Natural killer cell (primary cell): Measurements from ENCODE around the gene HLA-B. TPM values are rescaled to one million over a fixed set of nuclear protein-coding genes. Genes with fewer than 3 reads are reported as not detected.

Source experiments
- ATAC-seq, 3 donors: fragments of 150-1000 bp in 2 of 3; fragments of 200-7000 bp in 1 of 3; cut with Tn5 transposase; 1 replicate in 1 of 3; 2 replicates in 2 of 3; pipeline ENCODE4 v1.10.0; 2021; ENCODE audit warnings: mild to moderate bottlenecking in 2 of 3, moderate library complexity in 2 of 3
- DNase-seq, 2 donors: peaks; one replicate each; pipeline versions ENCODE4 v3.0.0 to v3.0.0-alpha.2; 2013 to 2021; ENCODE audit warnings: mixed read lengths in 1 of 2
- H3K27ac ChIP-seq: one replicate; pipeline ENCODE4 v1.5.1; 2013; ENCODE audit warnings: mild to moderate bottlenecking, low read length
- H3K27me3 ChIP-seq: one replicate; pipeline ENCODE4 v1.6.1; 2013; ENCODE audit warnings: low read length; ENCODE audit not compliant: control insufficient read depth, insufficient read depth
- H3K36me3 ChIP-seq: one replicate; pipeline ENCODE4 v1.6.1; 2013; ENCODE audit warnings: low read length; ENCODE audit not compliant: control insufficient read depth, insufficient read depth
- H3K4me1 ChIP-seq: one replicate; pipeline ENCODE4 v1.6.1; 2013; ENCODE audit warnings: low read length; ENCODE audit not compliant: control insufficient read depth, insufficient read depth
- H3K4me3 ChIP-seq: one replicate; pipeline ENCODE4 v1.5.1; 2013; ENCODE audit warnings: low read length
- H3K9me3 ChIP-seq: one replicate; pipeline ENCODE4 v1.6.1; 2013; ENCODE audit warnings: low read length; ENCODE audit not compliant: control insufficient read depth, insufficient read depth
- H3K27ac Mint-ChIP-seq, 2 donors: one replicate each; pipeline ENCODE4 v1.8.0; 2022; ENCODE audit warnings: mild to moderate bottlenecking in 2 of 2, mixed read lengths in 2 of 2, moderate library complexity in 1 of 2
- H3K27me3 Mint-ChIP-seq, 2 donors: one replicate each; pipeline ENCODE4 v1.8.0; 2022; ENCODE audit warnings: low read depth in 2 of 2, mixed read lengths in 2 of 2
- H3K36me3 Mint-ChIP-seq: one replicate; pipeline ENCODE4 v1.8.0; 2022; ENCODE audit warnings: mixed read lengths
- H3K4me1 Mint-ChIP-seq, 2 donors: one replicate each; pipeline ENCODE4 v1.8.0; 2022; ENCODE audit warnings: mixed read lengths in 2 of 2
- H3K4me3 Mint-ChIP-seq: one replicate; pipeline ENCODE4 v1.8.0; 2022; ENCODE audit warnings: mild to moderate bottlenecking, moderate library complexity, mixed read lengths
- H3K9me3 Mint-ChIP-seq, 2 donors: one replicate each; pipeline ENCODE4 v1.8.0; 2022; ENCODE audit warnings: mixed read lengths in 2 of 2
- WGBS: methylation state at CpG from one replicate; pipeline ENCODE4 v1.1.7; 2013; ENCODE audit warnings: missing lambda C conversion rate; ENCODE audit not compliant: insufficient coverage; 5-methylcytosine and 5-hydroxymethylcytosine counted together
- intact Hi-C: fragments of 100-400 bp; cut with micrococcal nuclease; formaldehyde crosslinking; loops from one replicate; pipeline ENCODE4 v1.14.2; 2022
- total RNA-seq, 4 donors: library from RNA; stranded (reverse); fragments of 120-200 nt in 1 of 4; gene quantifications; one replicate each; pipeline versions ENCODE4 v1.2.3 to v1.2.4, GENCODE V29; 2013 to 2022
- TF ChIP-seq, protein P1 (sequence below): fragments of 200-600 bp; IDR thresholded peaks from one replicate; pipeline ENCODE4 v1.8.0; 2022; ENCODE audit warnings: antibody characterized with exemption

Gene HLA-B
- total RNA-seq, 3 donors from 2014 or later (not counting 1 experiment from before 2014, with no cell fraction given) = 9,586 to 11,061 (median 11,048) TPM

DNA sequence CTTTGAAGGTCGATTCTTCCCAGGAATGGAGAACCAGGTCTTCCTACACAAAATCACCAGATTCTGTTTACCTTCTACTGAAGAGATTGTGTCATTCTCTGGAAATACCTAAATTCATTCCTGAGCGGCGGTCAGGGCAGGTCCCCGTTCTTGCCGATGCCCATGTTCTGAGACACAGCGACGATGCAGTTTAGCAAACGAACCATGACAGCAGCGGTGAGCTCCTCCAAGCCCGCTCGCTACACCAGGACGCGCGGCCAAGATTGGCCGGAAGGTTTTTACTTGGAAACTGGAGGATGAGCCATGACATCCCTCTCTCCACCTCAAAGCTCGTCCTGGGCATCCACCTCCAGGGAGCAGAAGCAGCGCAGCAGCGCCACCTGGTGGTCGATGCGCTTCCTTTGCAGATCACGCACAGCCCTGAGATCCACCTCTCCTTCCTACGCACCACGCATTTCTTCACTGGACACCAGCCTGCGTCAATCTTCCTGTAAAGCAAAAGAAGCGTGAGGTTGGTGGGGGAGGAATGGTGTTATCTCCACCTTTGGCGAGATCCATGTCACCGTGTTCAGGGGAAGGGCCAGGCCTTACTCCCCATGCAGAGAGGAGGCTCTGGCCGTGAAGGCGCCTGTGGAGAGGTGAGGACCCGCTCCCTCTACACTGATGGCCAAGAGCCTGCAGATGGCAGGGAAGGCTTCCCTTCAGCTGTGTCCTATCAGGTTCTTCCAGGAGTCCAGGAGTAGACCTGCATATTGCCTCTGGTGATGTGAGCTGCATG lies 9.9 kb upstream of the HLA-B start:
- ATAC-seq = peak; percentile 97 to 99 (median 98)
- Histone ChIP-seq H3K4me3 (peak overlapping the region; percentile 38), H3K27ac (no peak overlapping the region), H3K36me3 (no peaks in the 10 kb centered on the region), H3K4me1 (peaks cover 9% of the 10 kb centered on the region), H3K27me3 (peaks cover 4% of the 10 kb centered on the region), H3K9me3 (no peaks in the 10 kb centered on the region)
- peak overlapping the region; percentile 80 for H3K4me3 Mint-ChIP-seq
- H3K27me3 Mint-ChIP-seq = peaks cover 51 to 71% of the 10 kb centered on the region in 2 donors
- peak overlapping the region in 1 of 2 donors; percentile 77 for H3K27ac Mint-ChIP-seq
- TF ChIP-seq, protein P1, sequence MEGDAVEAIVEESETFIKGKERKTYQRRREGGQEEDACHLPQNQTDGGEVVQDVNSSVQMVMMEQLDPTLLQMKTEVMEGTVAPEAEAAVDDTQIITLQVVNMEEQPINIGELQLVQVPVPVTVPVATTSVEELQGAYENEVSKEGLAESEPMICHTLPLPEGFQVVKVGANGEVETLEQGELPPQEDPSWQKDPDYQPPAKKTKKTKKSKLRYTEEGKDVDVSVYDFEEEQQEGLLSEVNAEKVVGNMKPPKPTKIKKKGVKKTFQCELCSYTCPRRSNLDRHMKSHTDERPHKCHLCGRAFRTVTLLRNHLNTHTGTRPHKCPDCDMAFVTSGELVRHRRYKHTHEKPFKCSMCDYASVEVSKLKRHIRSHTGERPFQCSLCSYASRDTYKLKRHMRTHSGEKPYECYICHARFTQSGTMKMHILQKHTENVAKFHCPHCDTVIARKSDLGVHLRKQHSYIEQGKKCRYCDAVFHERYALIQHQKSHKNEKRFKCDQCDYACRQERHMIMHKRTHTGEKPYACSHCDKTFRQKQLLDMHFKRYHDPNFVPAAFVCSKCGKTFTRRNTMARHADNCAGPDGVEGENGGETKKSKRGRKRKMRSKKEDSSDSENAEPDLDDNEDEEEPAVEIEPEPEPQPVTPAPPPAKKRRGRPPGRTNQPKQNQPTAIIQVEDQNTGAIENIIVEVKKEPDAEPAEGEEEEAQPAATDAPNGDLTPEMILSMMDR = peak; percentile 87
- no peaks in the 10 kb centered on the region for H3K36me3 Mint-ChIP-seq
- peak; percentile 72 to 98 for DNase-seq
- H3K4me1 Mint-ChIP-seq = peaks cover 8% of the 10 kb centered on the region in 2 donors
- H3K9me3 Mint-ChIP-seq = no peaks in the 10 kb centered on the region
- intact Hi-C loops = loop anchor here (1.0 kb wide), 2 partner anchors 170 to 230 kb away; no protein-coding TSS in a partner anchor
- 9% methylated on average over 27 of the region's 30 CpGs for WGBS

DNA sequence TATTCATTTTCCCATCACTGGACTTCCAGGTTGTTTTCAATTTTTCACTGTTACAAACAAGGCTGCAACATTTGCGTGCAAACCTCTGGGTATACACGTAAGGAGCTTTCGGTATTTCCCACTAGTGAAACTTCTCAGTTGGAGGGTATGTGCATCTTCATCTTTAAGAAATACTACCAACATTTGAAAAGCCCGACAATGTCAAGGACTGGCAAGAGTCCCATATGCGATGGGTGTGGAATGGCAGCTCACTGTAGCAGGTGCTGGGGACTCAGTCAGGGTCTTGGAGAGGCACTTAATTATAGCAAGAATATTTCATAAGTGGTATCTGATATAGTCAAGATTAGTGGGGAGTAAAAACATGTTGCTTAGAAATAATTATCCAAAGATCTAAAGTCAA lies 8.9 kb upstream of the HLA-B start:
- no peak overlapping the region for H3K4me3 ChIP-seq
- TF ChIP-seq, protein P1 = no peak
- Mint-ChIP-seq H3K4me1 (peaks cover 8% of the 10 kb centered on the region in 2 donors), H3K9me3 (no peaks in the 10 kb centered on the region), H3K27ac (no peak overlapping the region), H3K4me3 (no peak overlapping the region), H3K36me3 (no peaks in the 10 kb centered on the region), H3K27me3 (peaks cover 54 to 73% of the 10 kb centered on the region in 2 donors)
- peaks cover 9% of the 10 kb centered on the region for H3K4me1 ChIP-seq
- no peaks in the 10 kb centered on the region for H3K9me3 ChIP-seq
- ATAC-seq (no peak), DNase-seq (no peak)
- H3K27ac ChIP-seq = no peak overlapping the region
- 100% methylated on average over 5 of the region's 5 CpGs for WGBS
- intact Hi-C loops = no loop called here
- peaks cover 4% of the 10 kb centered on the region for H3K27me3 ChIP-seq
- no peaks in the 10 kb centered on the region for H3K36me3 ChIP-seq

DNA sequence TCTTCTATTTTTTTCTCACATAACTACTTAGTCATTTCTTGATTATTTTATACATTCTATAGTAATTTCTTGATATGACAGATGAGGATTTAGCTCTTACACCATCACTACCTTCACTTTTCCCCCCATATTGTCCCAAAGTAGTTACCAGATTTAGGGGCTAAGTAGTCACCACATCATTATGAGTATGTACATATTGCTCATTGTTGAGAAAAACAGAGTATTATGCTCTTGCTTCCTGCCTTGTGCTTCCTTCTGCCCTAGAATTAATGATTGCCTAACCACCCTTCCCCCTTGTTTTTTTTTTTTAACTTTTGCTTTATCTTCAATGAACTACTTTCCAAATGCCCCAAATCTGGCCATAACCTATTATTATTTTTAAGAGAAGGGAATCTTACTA lies 6.8 kb upstream of the HLA-B start:
- peaks cover 13% of the 10 kb centered on the region for H3K4me1 ChIP-seq
- H3K27me3 Mint-ChIP-seq = peaks cover 38 to 65% of the 10 kb centered on the region in 2 donors
- TF ChIP-seq, protein P1 = no peak
- ATAC-seq (no peak), DNase-seq (no peak)
- H3K9me3 Mint-ChIP-seq = no peaks in the 10 kb centered on the region
- no peaks in the 10 kb centered on the region for H3K9me3 ChIP-seq
- peaks cover 4% of the 10 kb centered on the region for H3K27me3 ChIP-seq
- H3K27ac Mint-ChIP-seq = no peak overlapping the region
- no peak overlapping the region for H3K4me3 Mint-ChIP-seq
- H3K4me3 ChIP-seq = no peak overlapping the region
- H3K4me1 Mint-ChIP-seq = peaks cover 17 to 18% of the 10 kb centered on the region in 2 donors
- no peaks in the 10 kb centered on the region for H3K36me3 Mint-ChIP-seq
- H3K36me3 ChIP-seq = no peaks in the 10 kb centered on the region
- H3K27ac ChIP-seq = no peak overlapping the region
- intact Hi-C loops = no loop called here
